T-helper 2 cell treated with Interferon-gamma antibody and Interleukin-4, amounts not matched to agents 5 μg/mL and 100 μg/mL, for 36 hours (primary cell): Measurements from ENCODE around the gene DOCK1.

Experiments
- DNase-seq: peaks from one replicate; pipeline ENCODE4 v3.0.0; 2021; ENCODE audit warnings: low spot score
- H3K27ac Mint-ChIP-seq: one replicate; pipeline ENCODE4 v1.8.0; 2021; ENCODE audit warnings: mild to moderate bottlenecking, mixed read lengths
- H3K27me3 Mint-ChIP-seq: one replicate; pipeline ENCODE4 v1.8.0; 2021; ENCODE audit warnings: low read depth, mixed read lengths
- H3K36me3 Mint-ChIP-seq: one replicate; pipeline ENCODE4 v1.8.0; 2021; ENCODE audit warnings: low read depth, mixed read lengths
- H3K4me1 Mint-ChIP-seq: one replicate; pipeline ENCODE4 v1.8.0; 2021; ENCODE audit warnings: low read depth, mixed read lengths
- H3K4me3 Mint-ChIP-seq: one replicate; pipeline ENCODE4 v1.8.0; 2022; ENCODE audit warnings: mild to moderate bottlenecking, moderate library complexity, mixed read lengths
- H3K9me3 Mint-ChIP-seq: one replicate; pipeline ENCODE4 v1.8.0; 2021; ENCODE audit warnings: mixed read lengths

DOCK1 gene

GRCh38 chr10:127458016-127458810 lies 553.0 kb downstream of the DOCK1 start:
- DNase-seq, result no peak
- Mint-ChIP-seq H3K36me3 (no peaks in the 10 kb centered on the region), H3K27me3 (no peaks in the 10 kb centered on the region), H3K4me3 (no peak overlapping the region), H3K27ac (no peak overlapping the region), H3K9me3 (peaks cover 3% of the 10 kb centered on the region), H3K4me1 (no peaks in the 10 kb centered on the region)

- no peak for DNase-seq
- H3K27me3 Mint-ChIP-seq, result no peaks in the 10 kb centered on the region
- no peaks in the 10 kb centered on the region for H3K36me3 Mint-ChIP-seq
- H3K4me3 Mint-ChIP-seq, result no peak overlapping the region
- peaks cover 3% of the 10 kb centered on the region for H3K9me3 Mint-ChIP-seq
- no peak overlapping the region for H3K27ac Mint-ChIP-seq
- H3K4me1 Mint-ChIP-seq, result no peaks in the 10 kb centered on the region
Observed at GRCh38 chr10:127458829-127459228, 553.6 kb downstream of the DOCK1 start.

- Mint-ChIP-seq H3K36me3 (no peaks in the 10 kb centered on the region), H3K27me3 (no peaks in the 10 kb centered on the region), H3K4me3 (no peak overlapping the region), H3K4me1 (no peaks in the 10 kb centered on the region), H3K9me3 (peaks cover 3% of the 10 kb centered on the region), H3K27ac (no peak overlapping the region)
- DNase-seq, result no peak
Observed at GRCh38 chr10:127459918-127460317, 554.7 kb downstream of the DOCK1 start.

GRCh38 chr10:127462643-127463295 lies 557.5 kb downstream of the DOCK1 start:
- DNase-seq, result no peak
- no peak overlapping the region for H3K27ac Mint-ChIP-seq
- H3K27me3 Mint-ChIP-seq, result no peaks in the 10 kb centered on the region
- H3K4me3 Mint-ChIP-seq, result no peak overlapping the region
- H3K4me1 Mint-ChIP-seq, result no peaks in the 10 kb centered on the region
- H3K9me3 Mint-ChIP-seq, result peaks cover 3% of the 10 kb centered on the region
- no peaks in the 10 kb centered on the region for H3K36me3 Mint-ChIP-seq

GRCh38 chr10:127463548-127463947 lies 558.3 kb downstream of the DOCK1 start:
- Mint-ChIP-seq H3K36me3 (no peaks in the 10 kb centered on the region), H3K27me3 (no peaks in the 10 kb centered on the region), H3K9me3 (no peaks in the 10 kb centered on the region), H3K4me1 (no peaks in the 10 kb centered on the region), H3K27ac (no peak overlapping the region), H3K4me3 (no peak overlapping the region)
- DNase-seq, result no peak

GRCh38 chr10:127464561-127464960 lies 559.3 kb downstream of the DOCK1 start:
- no peak overlapping the region for H3K27ac Mint-ChIP-seq
- no peak for DNase-seq
- H3K27me3 Mint-ChIP-seq, result no peaks in the 10 kb centered on the region
- H3K36me3 Mint-ChIP-seq, result no peaks in the 10 kb centered on the region
- H3K4me1 Mint-ChIP-seq, result no peaks in the 10 kb centered on the region
- H3K4me3 Mint-ChIP-seq, result no peak overlapping the region
- no peaks in the 10 kb centered on the region for H3K9me3 Mint-ChIP-seq

- Mint-ChIP-seq H3K27ac (no peak overlapping the region), H3K9me3 (no peaks in the 10 kb centered on the region), H3K36me3 (no peaks in the 10 kb centered on the region), H3K4me3 (no peak overlapping the region), H3K4me1 (no peaks in the 10 kb centered on the region), H3K27me3 (no peaks in the 10 kb centered on the region)
- no peak for DNase-seq
Observed at GRCh38 chr10:127467811-127468210, 562.6 kb downstream of the DOCK1 start.

GRCh38 chr10:127468632-127469031 lies 563.4 kb downstream of the DOCK1 start:
- H3K27ac Mint-ChIP-seq, result no peak overlapping the region
- H3K27me3 Mint-ChIP-seq, result no peaks in the 10 kb centered on the region
- H3K4me3 Mint-ChIP-seq, result no peak overlapping the region
- H3K36me3 Mint-ChIP-seq, result no peaks in the 10 kb centered on the region
- DNase-seq, result no peak
- no peaks in the 10 kb centered on the region for H3K4me1 Mint-ChIP-seq
- no peaks in the 10 kb centered on the region for H3K9me3 Mint-ChIP-seq

GRCh38 chr10:127470911-127471310 lies 565.7 kb downstream of the DOCK1 start:
- H3K36me3 Mint-ChIP-seq, result no peaks in the 10 kb centered on the region
- no peaks in the 10 kb centered on the region for H3K9me3 Mint-ChIP-seq
- no peak overlapping the region for H3K27ac Mint-ChIP-seq

GRCh38 chr10:127472976-127473375 lies 567.7 kb downstream of the DOCK1 start:
- Mint-ChIP-seq H3K4me3 (no peak overlapping the region), H3K27ac (no peak overlapping the region), H3K9me3 (no peaks in the 10 kb centered on the region), H3K4me1 (no peaks in the 10 kb centered on the region), H3K36me3 (no peaks in the 10 kb centered on the region), H3K27me3 (no peaks in the 10 kb centered on the region)
- no peak for DNase-seq

More at GRCh38 chr10:127470911-127471310, 565.7 kb downstream of the DOCK1 start:
- Mint-ChIP-seq H3K4me3 (no peak overlapping the region), H3K4me1 (no peaks in the 10 kb centered on the region), H3K27me3 (no peaks in the 10 kb centered on the region)
- DNase-seq, result no peak

- Mint-ChIP-seq H3K36me3 (no peaks in the 10 kb centered on the region), H3K27me3 (no peaks in the 10 kb centered on the region), H3K4me3 (no peak overlapping the region), H3K27ac (no peak overlapping the region), H3K9me3 (no peaks in the 10 kb centered on the region), H3K4me1 (no peaks in the 10 kb centered on the region)
- no peak for DNase-seq
Observed at GRCh38 chr10:127474501-127474900, 569.3 kb downstream of the DOCK1 start.

GRCh38 chr10:127485153-127485857 lies 580.1 kb downstream of the DOCK1 start:
- H3K4me3 Mint-ChIP-seq, result no peak overlapping the region
- no peak for DNase-seq
- no peaks in the 10 kb centered on the region for H3K36me3 Mint-ChIP-seq
- H3K27ac Mint-ChIP-seq, result no peak overlapping the region
- no peaks in the 10 kb centered on the region for H3K9me3 Mint-ChIP-seq
- no peaks in the 10 kb centered on the region for H3K27me3 Mint-ChIP-seq
- no peaks in the 10 kb centered on the region for H3K4me1 Mint-ChIP-seq

GRCh38 chr10:127486355-127486754 lies 581.1 kb downstream of the DOCK1 start:
- no peaks in the 10 kb centered on the region for H3K27me3 Mint-ChIP-seq
- H3K36me3 Mint-ChIP-seq, result no peaks in the 10 kb centered on the region
- no peaks in the 10 kb centered on the region for H3K9me3 Mint-ChIP-seq
- no peak for DNase-seq
- no peaks in the 10 kb centered on the region for H3K4me1 Mint-ChIP-seq
- no peak overlapping the region for H3K4me3 Mint-ChIP-seq
- no peak overlapping the region for H3K27ac Mint-ChIP-seq

- H3K27me3 Mint-ChIP-seq, result no peaks in the 10 kb centered on the region
- no peak overlapping the region for H3K27ac Mint-ChIP-seq
- no peaks in the 10 kb centered on the region for H3K36me3 Mint-ChIP-seq
- no peak for DNase-seq
- H3K4me1 Mint-ChIP-seq, result no peaks in the 10 kb centered on the region
- no peak overlapping the region for H3K4me3 Mint-ChIP-seq
- no peaks in the 10 kb centered on the region for H3K9me3 Mint-ChIP-seq
Observed at GRCh38 chr10:127492607-127493250, 587.5 kb downstream of the DOCK1 start.
